ENCODE data around the gene UQCRC2. TPM values are rescaled to one million over a fixed set of nuclear protein-coding genes. Genes with fewer than 3 reads are reported as not detected.
A peak's percentile ranks its signal among the peaks of the same experiment; 100 is the strongest.
"Not testable (repeated sequence)": the region's sequence is repeated elsewhere in the genome, so short reads cannot be mapped to it uniquely, and the experiment has no call there.

The UQCRC2 gene
- polyA plus RNA-seq, 2 donors = 65.4 to 139 TPM

- 69 to 82% methylated on average over 4 of the region's 4 CpGs for WGBS, 2 donors
- Histone ChIP-seq H3K4me1 (ENCODE audit: control insufficient read depth in 2 of 2, insufficient read depth in 2 of 2, low read length in 1 of 2) (no peaks in the 10 kb centered on the region), H3K9me3 (ENCODE audit: control insufficient read depth in 2 of 2, insufficient read depth in 1 of 2, low read depth in 1 of 2, low read length in 1 of 2) (no peaks in the 10 kb centered on the region), H3K4me3 (ENCODE audit: low read depth in 1 of 2, low read length in 2 of 2) (no peak overlapping the region), H3K27me3 (ENCODE audit: control insufficient read depth in 1 of 2, insufficient read depth in 2 of 2, low read length in 2 of 2) (no peaks in the 10 kb centered on the region), H3K36me3 (ENCODE audit: control insufficient read depth in 2 of 2, insufficient read depth in 2 of 2, low read length in 1 of 2) (no peaks in the 10 kb centered on the region), H3K27ac (ENCODE audit: low read depth in 2 of 2, low read length in 1 of 2) (no peak overlapping the region)
Measured at GRCh38 chr16:22016927-22017326, 63.8 kb downstream of the UQCRC2 start.

- Histone ChIP-seq H3K36me3 (ENCODE audit: control insufficient read depth in 2 of 2, insufficient read depth in 2 of 2, low read length in 1 of 2) (no peaks in the 10 kb centered on the region), H3K4me1 (ENCODE audit: control insufficient read depth in 2 of 2, insufficient read depth in 2 of 2, low read length in 1 of 2) (no peaks in the 10 kb centered on the region), H3K27ac (ENCODE audit: low read depth in 2 of 2, low read length in 1 of 2) (no peak overlapping the region), H3K9me3 (ENCODE audit: control insufficient read depth in 2 of 2, insufficient read depth in 1 of 2, low read depth in 1 of 2, low read length in 1 of 2) (no peaks in the 10 kb centered on the region), H3K4me3 (ENCODE audit: low read depth in 1 of 2, low read length in 2 of 2) (no peak overlapping the region), H3K27me3 (ENCODE audit: control insufficient read depth in 1 of 2, insufficient read depth in 2 of 2, low read length in 2 of 2) (no peaks in the 10 kb centered on the region)
- 89 to 95% methylated on average over 1 of the region's 1 CpG for WGBS, 2 donors
Measured at GRCh38 chr16:22018559-22018958, 65.4 kb downstream of the UQCRC2 start.

GRCh38 chr16:22022151-22022550 is 69.0 kb downstream of the UQCRC2 start:
- H3K27ac ChIP-seq (ENCODE audit: low read depth in 2 of 2, low read length in 1 of 2) = no peak overlapping the region
- H3K4me3 ChIP-seq (ENCODE audit: low read depth in 1 of 2, low read length in 2 of 2) = no peak overlapping the region
- no peaks in the 10 kb centered on the region for H3K4me1 ChIP-seq (ENCODE audit: control insufficient read depth in 2 of 2, insufficient read depth in 2 of 2, low read length in 1 of 2)
- no peaks in the 10 kb centered on the region for H3K27me3 ChIP-seq (ENCODE audit: control insufficient read depth in 1 of 2, insufficient read depth in 2 of 2, low read length in 2 of 2)
- no peaks in the 10 kb centered on the region for H3K36me3 ChIP-seq (ENCODE audit: control insufficient read depth in 2 of 2, insufficient read depth in 2 of 2, low read length in 1 of 2)
- H3K9me3 ChIP-seq (ENCODE audit: control insufficient read depth in 2 of 2, insufficient read depth in 1 of 2, low read depth in 1 of 2, low read length in 1 of 2) = no peaks in the 10 kb centered on the region
- 91 to 94% methylated on average over 5 of the region's 5 CpGs for WGBS, 2 donors

GRCh38 chr16:22023505-22023904 is 70.3 kb downstream of the UQCRC2 start:
- H3K27ac ChIP-seq (ENCODE audit: low read depth in 2 of 2, low read length in 1 of 2) = no peak overlapping the region
- H3K36me3 ChIP-seq (ENCODE audit: control insufficient read depth in 2 of 2, insufficient read depth in 2 of 2, low read length in 1 of 2) = no peaks in the 10 kb centered on the region
- H3K4me1 ChIP-seq (ENCODE audit: control insufficient read depth in 2 of 2, insufficient read depth in 2 of 2, low read length in 1 of 2) = no peaks in the 10 kb centered on the region
- 91 to 94% methylated on average over 1 of the region's 1 CpG for WGBS, 2 donors
- H3K9me3 ChIP-seq (ENCODE audit: control insufficient read depth in 2 of 2, insufficient read depth in 1 of 2, low read depth in 1 of 2, low read length in 1 of 2) = no peaks in the 10 kb centered on the region
- H3K4me3 ChIP-seq (ENCODE audit: low read depth in 1 of 2, low read length in 2 of 2) = no peak overlapping the region
- H3K27me3 ChIP-seq (ENCODE audit: control insufficient read depth in 1 of 2, insufficient read depth in 2 of 2, low read length in 2 of 2) = no peaks in the 10 kb centered on the region

- H3K36me3 ChIP-seq (ENCODE audit: control insufficient read depth in 2 of 2, insufficient read depth in 2 of 2, low read length in 1 of 2); H3K4me3 ChIP-seq (ENCODE audit: low read depth in 1 of 2, low read length in 2 of 2); H3K9me3 ChIP-seq (ENCODE audit: control insufficient read depth in 2 of 2, insufficient read depth in 1 of 2, low read depth in 1 of 2, low read length in 1 of 2); H3K27ac ChIP-seq (ENCODE audit: low read depth in 2 of 2, low read length in 1 of 2); H3K27me3 ChIP-seq (ENCODE audit: control insufficient read depth in 1 of 2, insufficient read depth in 2 of 2, low read length in 2 of 2); H3K4me1 ChIP-seq (ENCODE audit: control insufficient read depth in 2 of 2, insufficient read depth in 2 of 2, low read length in 1 of 2): not testable (repeated sequence)
- WGBS, 2 donors = 97 to 98% methylated on average over 4 of the region's 4 CpGs
Measured at GRCh38 chr16:22024785-22025184, 71.6 kb downstream of the UQCRC2 start.

GRCh38 chr16:22027633-22028032 is 74.5 kb downstream of the UQCRC2 start:
- no peaks in the 10 kb centered on the region for H3K27me3 ChIP-seq (ENCODE audit: control insufficient read depth in 1 of 2, insufficient read depth in 2 of 2, low read length in 2 of 2)
- H3K36me3 ChIP-seq (ENCODE audit: control insufficient read depth in 2 of 2, insufficient read depth in 2 of 2, low read length in 1 of 2) = no peaks in the 10 kb centered on the region
- 70 to 76% methylated on average over 2 of the region's 2 CpGs for WGBS, 2 donors
- no peak overlapping the region for H3K27ac ChIP-seq (ENCODE audit: low read depth in 2 of 2, low read length in 1 of 2)
- no peak overlapping the region for H3K4me3 ChIP-seq (ENCODE audit: low read depth in 1 of 2, low read length in 2 of 2)
- H3K9me3 ChIP-seq (ENCODE audit: control insufficient read depth in 2 of 2, insufficient read depth in 1 of 2, low read depth in 1 of 2, low read length in 1 of 2) = no peaks in the 10 kb centered on the region
- H3K4me1 ChIP-seq (ENCODE audit: control insufficient read depth in 2 of 2, insufficient read depth in 2 of 2, low read length in 1 of 2) = no peaks in the 10 kb centered on the region

GRCh38 chr16:22029632-22030031 is 76.5 kb downstream of the UQCRC2 start:
- H3K27me3 ChIP-seq (ENCODE audit: control insufficient read depth in 1 of 2, insufficient read depth in 2 of 2, low read length in 2 of 2) = no peaks in the 10 kb centered on the region
- 79 to 95% methylated on average over 4 of the region's 4 CpGs for WGBS, 2 donors

GRCh38 chr16:22030087-22030812 is 77.1 kb downstream of the UQCRC2 start:
- WGBS, 2 donors = 85 to 93% methylated on average over 6 of the region's 6 CpGs
- Histone ChIP-seq H3K4me3 (ENCODE audit: low read depth in 1 of 2, low read length in 2 of 2) (no peak overlapping the region), H3K9me3 (ENCODE audit: control insufficient read depth in 2 of 2, insufficient read depth in 1 of 2, low read depth in 1 of 2, low read length in 1 of 2) (no peaks in the 10 kb centered on the region), H3K36me3 (ENCODE audit: control insufficient read depth in 2 of 2, insufficient read depth in 2 of 2, low read length in 1 of 2) (no peaks in the 10 kb centered on the region), H3K4me1 (ENCODE audit: control insufficient read depth in 2 of 2, insufficient read depth in 2 of 2, low read length in 1 of 2) (no peaks in the 10 kb centered on the region), H3K27me3 (ENCODE audit: control insufficient read depth in 1 of 2, insufficient read depth in 2 of 2, low read length in 2 of 2) (no peaks in the 10 kb centered on the region), H3K27ac (ENCODE audit: low read depth in 2 of 2, low read length in 1 of 2) (no peak overlapping the region)

More at GRCh38 chr16:22029632-22030031, 76.5 kb downstream of the UQCRC2 start:
- Histone ChIP-seq H3K27ac (ENCODE audit: low read depth in 2 of 2, low read length in 1 of 2) (peak overlapping the region in 1 of 2 donors; percentile 22), H3K4me1 (ENCODE audit: control insufficient read depth in 2 of 2, insufficient read depth in 2 of 2, low read length in 1 of 2) (no peaks in the 10 kb centered on the region), H3K9me3 (ENCODE audit: control insufficient read depth in 2 of 2, insufficient read depth in 1 of 2, low read depth in 1 of 2, low read length in 1 of 2) (no peaks in the 10 kb centered on the region), H3K36me3 (ENCODE audit: control insufficient read depth in 2 of 2, insufficient read depth in 2 of 2, low read length in 1 of 2) (no peaks in the 10 kb centered on the region), H3K4me3 (ENCODE audit: low read depth in 1 of 2, low read length in 2 of 2) (no peak overlapping the region)

GRCh38 chr16:22031483-22032083 is 78.4 kb downstream of the UQCRC2 start:
- Histone ChIP-seq H3K27me3 (ENCODE audit: control insufficient read depth in 1 of 2, insufficient read depth in 2 of 2, low read length in 2 of 2) (no peaks in the 10 kb centered on the region), H3K27ac (ENCODE audit: low read depth in 2 of 2, low read length in 1 of 2) (no peak overlapping the region), H3K4me3 (ENCODE audit: low read depth in 1 of 2, low read length in 2 of 2) (no peak overlapping the region), H3K9me3 (ENCODE audit: control insufficient read depth in 2 of 2, insufficient read depth in 1 of 2, low read depth in 1 of 2, low read length in 1 of 2) (no peaks in the 10 kb centered on the region), H3K4me1 (ENCODE audit: control insufficient read depth in 2 of 2, insufficient read depth in 2 of 2, low read length in 1 of 2) (no peaks in the 10 kb centered on the region), H3K36me3 (ENCODE audit: control insufficient read depth in 2 of 2, insufficient read depth in 2 of 2, low read length in 1 of 2) (no peaks in the 10 kb centered on the region)
- WGBS, 2 donors = 66 to 91% methylated on average over 2 of the region's 2 CpGs
